ENCODE measurements around the gene RASA2. TPM values are rescaled to one million over a fixed set of nuclear protein-coding genes. Genes with fewer than 3 reads are reported as not detected.

The RASA2 gene
- total RNA-seq, 3 donors from 2014 or later: 15.2 to 43.2 (median 22.0) TPM

DNA sequence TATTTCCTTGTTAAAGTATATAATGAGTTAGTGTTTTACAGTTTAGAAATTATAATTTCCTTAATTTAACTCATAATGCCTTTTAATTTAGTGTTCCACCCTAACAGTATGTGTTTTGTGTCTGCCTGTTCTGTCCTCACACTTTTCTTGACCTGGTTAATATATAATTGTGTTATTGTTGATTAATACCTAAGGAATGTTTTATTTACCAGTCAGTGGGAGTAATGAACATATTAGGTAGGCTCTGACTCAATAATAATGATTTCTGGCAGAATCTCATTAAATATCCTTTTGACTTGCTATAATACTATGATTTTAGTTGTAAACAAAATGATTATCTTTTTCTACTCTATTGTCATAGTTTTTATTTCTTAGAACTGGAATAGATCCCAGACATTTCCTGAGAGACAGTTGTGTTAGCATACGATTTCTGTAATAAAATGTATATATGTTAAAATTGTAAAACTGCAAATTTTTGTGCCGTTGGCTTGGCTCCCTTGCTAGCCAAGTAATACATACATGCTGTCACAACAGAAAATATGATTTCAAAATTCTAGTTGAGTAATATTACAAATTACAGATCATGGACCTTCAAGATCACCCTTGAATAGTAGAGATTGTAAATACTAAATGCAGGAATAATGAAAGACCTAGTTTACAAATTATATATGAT lies 51.9 kb downstream of the RASA2 start:
- no peak overlapping the region for H3K4me3 ChIP-seq
- H3K4me1 ChIP-seq: no peaks in the 10 kb centered on the region
- no peaks in the 10 kb centered on the region for H3K36me3 ChIP-seq
- TF ChIP-seq CTCF (IDR thresholded peaks at IDR 0.05): no peak
- H3K27me3 ChIP-seq: no peaks in the 10 kb centered on the region
- peaks cover 0 to 5% of the 10 kb centered on the region in 2 donors for H3K9me3 ChIP-seq
- intact Hi-C loops (cut with DNase I; ENCODE audit: low total_unique reads): no loop called here
- DNase-seq (ENCODE audit: low spot score in 2 of 2): no peak
- no peak overlapping the region for H3K27ac ChIP-seq

DNA sequence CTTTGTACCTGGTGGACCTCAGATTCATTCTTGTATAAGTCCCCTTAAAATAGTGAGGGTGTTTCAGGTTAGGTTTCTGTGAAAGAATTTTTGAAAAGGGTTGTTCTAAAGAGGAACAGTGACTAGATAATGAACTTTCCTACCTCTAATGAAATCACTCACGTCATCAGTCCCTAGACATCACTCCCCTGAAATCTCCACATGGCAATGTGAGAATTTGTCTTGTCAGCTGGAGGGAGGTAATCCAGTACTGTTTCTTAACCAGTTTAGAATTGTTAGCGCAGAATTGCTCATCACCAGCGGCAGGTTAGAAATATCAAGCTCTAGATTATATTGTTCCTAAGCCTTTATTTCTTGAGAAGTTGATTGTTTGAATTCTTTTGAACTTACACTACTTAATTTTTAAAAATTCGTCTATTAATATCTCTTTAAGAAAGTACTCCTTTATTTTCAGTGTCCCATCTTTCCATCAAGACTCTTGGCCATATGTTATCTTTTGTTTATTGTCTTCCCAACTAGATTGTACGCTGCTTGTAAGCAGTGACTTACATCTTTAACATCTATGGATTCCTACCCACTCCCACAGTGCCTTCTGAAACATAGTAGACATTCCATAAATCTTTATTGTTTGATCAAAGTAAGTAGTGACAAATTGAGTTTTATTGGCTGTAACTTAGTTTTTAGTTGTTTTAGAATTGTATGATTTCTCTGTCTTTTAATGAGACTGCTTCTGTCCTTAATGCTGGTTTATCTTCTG lies 52.8 kb downstream of the RASA2 start:
- no peaks in the 10 kb centered on the region for H3K36me3 ChIP-seq
- intact Hi-C loops (cut with DNase I; ENCODE audit: low total_unique reads): no loop called here
- no peaks in the 10 kb centered on the region for H3K4me1 ChIP-seq
- DNase-seq (ENCODE audit: low spot score in 2 of 2): no peak
- peaks cover 0 to 10% of the 10 kb centered on the region in 2 donors for H3K9me3 ChIP-seq
- TF ChIP-seq POLR2A (IDR thresholded peaks at IDR 0.05) (no peak), CTCF (IDR thresholded peaks at IDR 0.05) (no peak), POLR2AphosphoS5 (IDR thresholded peaks at IDR 0.05) (no peak)
- no peak overlapping the region for H3K4me3 ChIP-seq
- H3K27me3 ChIP-seq: no peaks in the 10 kb centered on the region
- no peak overlapping the region for H3K27ac ChIP-seq

- H3K4me3 ChIP-seq: no peak overlapping the region
- H3K4me1 ChIP-seq: no peaks in the 10 kb centered on the region
- H3K36me3 ChIP-seq: no peaks in the 10 kb centered on the region
- H3K27ac ChIP-seq: no peak overlapping the region
- intact Hi-C loops (cut with DNase I; ENCODE audit: low total_unique reads): no loop called here
- no peak for DNase-seq (ENCODE audit: low spot score in 2 of 2)
- H3K27me3 ChIP-seq: no peaks in the 10 kb centered on the region
- H3K9me3 ChIP-seq: peaks cover 0 to 10% of the 10 kb centered on the region in 2 donors
- no peak for TF ChIP-seq POLR2AphosphoS5 (IDR thresholded peaks at IDR 0.05)
- no peak for TF ChIP-seq POLR2A (IDR thresholded peaks at IDR 0.05)
- TF ChIP-seq CTCF (IDR thresholded peaks at IDR 0.05): no peak
Measured at GRCh38 chr3:141540531-141540930, 53.7 kb downstream of the RASA2 start.

DNA sequence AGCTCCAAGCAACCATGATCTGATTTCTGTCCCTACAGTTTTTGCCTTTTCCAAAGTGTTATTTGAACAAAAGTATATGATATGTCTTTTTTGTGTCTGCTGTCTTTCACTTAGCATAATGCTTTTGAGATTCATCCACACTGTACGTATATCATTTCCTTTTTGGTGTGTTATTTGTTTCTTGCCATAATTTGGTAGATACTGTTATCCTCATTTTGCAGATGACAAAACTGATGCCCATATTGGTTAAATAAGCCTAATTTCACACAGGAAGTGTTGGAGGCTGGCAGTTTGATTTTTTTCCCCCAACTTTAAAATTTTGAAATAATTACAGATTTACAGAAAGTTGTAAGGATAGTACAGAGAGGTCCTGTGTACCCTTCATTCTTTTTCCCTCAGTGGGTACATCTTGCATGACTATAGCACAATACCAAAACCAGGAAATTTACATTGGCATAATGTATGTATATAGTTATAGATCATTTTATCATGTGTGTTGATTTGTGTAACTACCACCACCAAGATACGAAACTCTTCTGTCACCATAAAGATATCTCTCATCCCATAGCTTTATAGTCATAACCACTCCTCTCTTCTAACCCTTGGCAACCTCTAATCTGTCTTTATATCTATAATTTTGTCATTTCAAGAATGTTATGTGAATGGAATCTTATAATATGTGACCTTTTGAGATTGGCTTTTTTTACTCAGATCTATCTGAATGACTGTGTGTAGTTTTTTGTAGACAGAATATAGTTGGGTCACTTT lies 55.6 kb downstream of the RASA2 start:
- no peaks in the 10 kb centered on the region for H3K36me3 ChIP-seq

More for the DNA sequence above, 55.6 kb downstream of the RASA2 start:
- no peak for TF ChIP-seq CTCF (IDR thresholded peaks at IDR 0.05)
- TF ChIP-seq POLR2AphosphoS5 (IDR thresholded peaks at IDR 0.05): no peak
- TF ChIP-seq POLR2A (IDR thresholded peaks at IDR 0.05): no peak
- Histone ChIP-seq H3K9me3 (peaks cover 0 to 10% of the 10 kb centered on the region in 2 donors), H3K4me3 (no peak overlapping the region), H3K27ac (no peak overlapping the region), H3K4me1 (no peaks in the 10 kb centered on the region), H3K27me3 (no peaks in the 10 kb centered on the region)
- intact Hi-C loops (cut with DNase I; ENCODE audit: low total_unique reads): no loop called here
- DNase-seq (ENCODE audit: low spot score in 2 of 2): no peak

Measured in breast epithelium (tissue), 4 donors.